ENCODE data around the gene P3H2. TPM values are rescaled to one million over a fixed set of nuclear protein-coding genes. Genes with fewer than 3 reads are reported as not detected.

The P3H2 gene
- total and polyA plus RNA-seq, 5 donors = 1.7 to 4.1 (median 3.3) TPM

DNA sequence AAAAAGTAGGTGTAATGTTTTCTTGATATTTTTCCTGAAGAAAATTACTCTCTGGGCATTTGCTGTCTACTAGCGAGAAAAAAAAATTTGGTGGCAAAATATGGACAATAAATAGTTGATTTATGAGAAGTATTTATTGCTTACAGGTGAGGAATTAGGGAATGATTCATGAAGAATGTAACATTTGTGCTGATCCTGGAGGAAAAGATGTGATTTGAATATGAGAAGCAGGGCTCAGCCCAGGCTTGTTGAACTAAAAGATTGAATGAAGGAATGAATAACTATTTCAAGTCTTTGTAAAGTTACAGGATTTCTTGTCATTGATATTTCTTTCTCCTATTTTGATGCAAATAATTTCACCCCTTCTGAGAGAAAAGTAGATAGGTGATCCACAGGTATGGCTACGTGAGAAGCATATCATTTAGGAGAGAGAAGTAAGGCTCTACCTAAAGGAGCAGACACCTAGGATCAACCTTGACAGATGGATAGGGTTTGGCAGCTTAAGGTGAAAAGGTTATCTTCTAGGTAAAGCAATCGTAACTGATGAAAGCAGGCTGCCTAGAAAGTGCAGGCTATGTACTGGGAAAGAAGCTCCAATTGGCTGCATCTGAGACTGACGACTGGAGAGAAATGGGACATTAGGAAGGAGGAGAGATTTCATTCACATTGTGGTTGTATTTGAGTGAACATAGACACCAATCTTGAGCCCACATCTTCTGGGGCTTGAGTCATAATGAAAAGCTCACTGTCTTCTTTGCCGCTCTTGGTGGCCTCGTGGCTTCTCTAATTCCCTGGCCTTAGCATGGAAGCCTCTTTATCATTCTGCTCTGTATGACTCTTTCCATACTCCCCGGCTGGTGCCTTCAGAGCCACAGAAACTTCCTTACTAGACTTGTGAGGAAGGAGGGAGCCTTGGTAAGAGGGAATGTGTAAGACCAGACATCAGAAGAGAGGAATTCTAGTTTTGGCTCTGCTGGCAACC lies 106.5 kb downstream of the P3H2 start:
- H3K4me3 ChIP-seq (ENCODE audit: low read length) = no peak overlapping the region
- H3K27ac ChIP-seq (ENCODE audit: low read length) = no peak overlapping the region
- ATAC-seq (no peak), DNase-seq (no peak)
- H3K27me3 ChIP-seq (ENCODE audit: control insufficient read depth, insufficient read depth) = no peaks in the 10 kb centered on the region
- H3K4me1 ChIP-seq (ENCODE audit: control insufficient read depth, insufficient read depth, low read length) = no peaks in the 10 kb centered on the region
- WGBS = 83% methylated on average over 7 of the region's 7 CpGs
- intact Hi-C loops (cut with DNase I) = no loop called here
- no peaks in the 10 kb centered on the region for H3K9me3 ChIP-seq (ENCODE audit: control insufficient read depth, low read length)

DNA sequence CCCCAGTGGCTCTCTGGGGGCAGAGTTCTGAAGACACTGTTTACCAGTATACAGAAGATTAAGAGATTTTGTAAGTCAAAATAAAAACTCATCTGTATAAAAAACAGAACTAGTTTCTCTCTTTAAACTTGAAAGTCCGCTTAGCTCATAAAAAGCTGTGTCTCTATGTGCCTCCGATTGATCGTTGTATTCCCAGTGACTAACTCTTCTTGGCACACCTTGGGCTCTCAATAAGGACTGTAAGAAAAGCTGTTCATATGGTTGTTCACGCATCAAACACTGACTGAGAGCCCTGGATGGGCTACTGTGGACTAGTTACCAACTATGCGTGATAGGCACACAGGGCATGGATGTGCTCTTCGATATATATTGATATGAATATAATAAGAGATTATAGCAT lies 107.9 kb downstream of the P3H2 start:
- Histone ChIP-seq H3K27me3 (ENCODE audit: control insufficient read depth, insufficient read depth) (no peaks in the 10 kb centered on the region), H3K9me3 (ENCODE audit: control insufficient read depth, low read length) (no peaks in the 10 kb centered on the region), H3K27ac (ENCODE audit: low read length) (no peak overlapping the region), H3K4me1 (ENCODE audit: control insufficient read depth, insufficient read depth, low read length) (no peaks in the 10 kb centered on the region), H3K4me3 (ENCODE audit: low read length) (no peak overlapping the region)
- no peak for DNase-seq
- intact Hi-C loops (cut with DNase I) = no loop called here
- 97% methylated on average over 6 of the region's 6 CpGs for WGBS
- no peak for ATAC-seq

DNA sequence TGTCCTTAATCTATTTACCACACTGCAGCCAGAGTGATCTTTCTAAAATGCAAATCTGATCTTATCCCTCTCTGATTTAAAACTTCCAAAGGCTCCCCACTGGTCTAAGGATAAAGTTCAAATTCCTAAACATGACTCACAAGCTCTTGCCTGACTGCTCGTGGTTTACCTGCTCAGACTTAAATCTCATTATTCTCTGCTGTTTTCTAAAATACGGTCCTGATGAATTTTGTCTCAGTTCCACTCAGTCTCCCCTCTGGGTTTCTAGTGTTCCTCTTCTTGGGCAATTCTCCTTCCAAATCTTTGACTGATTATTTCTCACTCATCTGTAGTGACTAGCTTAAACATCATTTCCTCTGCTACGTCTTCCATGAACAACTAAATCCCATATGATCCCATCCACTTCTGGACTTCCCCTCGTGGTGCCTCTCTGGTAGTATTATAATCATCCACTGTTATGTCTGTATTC lies 108.3 kb downstream of the P3H2 start:
- 58% methylated on average over 4 of the region's 4 CpGs for WGBS
- H3K27ac ChIP-seq (ENCODE audit: low read length) = no peak overlapping the region
- intact Hi-C loops (cut with DNase I) = no loop called here
- H3K4me1 ChIP-seq (ENCODE audit: control insufficient read depth, insufficient read depth, low read length) = no peaks in the 10 kb centered on the region
- ATAC-seq (no peak), DNase-seq (no peak)
- no peak overlapping the region for H3K4me3 ChIP-seq (ENCODE audit: low read length)
- H3K27me3 ChIP-seq (ENCODE audit: control insufficient read depth, insufficient read depth) = no peaks in the 10 kb centered on the region
- no peaks in the 10 kb centered on the region for H3K9me3 ChIP-seq (ENCODE audit: control insufficient read depth, low read length)

DNA sequence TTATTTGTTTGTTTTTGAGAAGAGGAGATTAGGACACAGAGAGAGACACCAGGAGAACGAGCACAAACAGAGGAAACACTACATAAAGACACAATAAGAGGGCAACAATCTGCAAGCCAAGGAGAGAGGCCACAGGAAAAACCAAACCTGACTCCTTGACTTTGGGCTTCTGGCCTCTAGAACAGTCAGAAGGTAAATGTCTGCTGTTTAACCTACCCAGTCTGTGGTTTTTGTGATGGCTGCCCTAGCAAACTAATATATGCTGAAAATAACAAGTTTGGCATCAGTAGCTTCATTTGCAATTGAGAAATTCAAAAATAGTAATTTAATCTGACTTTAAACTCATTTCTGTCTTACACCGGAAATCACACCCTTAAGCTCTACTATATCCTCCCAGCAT lies 110.2 kb downstream of the P3H2 start:
- DNase-seq (no peak), ATAC-seq (no peak)
- no peaks in the 10 kb centered on the region for H3K27me3 ChIP-seq (ENCODE audit: control insufficient read depth, insufficient read depth)
- WGBS = 76% methylated on average over 2 of the region's 2 CpGs
- H3K9me3 ChIP-seq (ENCODE audit: control insufficient read depth, low read length) = no peaks in the 10 kb centered on the region
- intact Hi-C loops (cut with DNase I) = no loop called here
- H3K4me3 ChIP-seq (ENCODE audit: low read length) = no peak overlapping the region
- H3K27ac ChIP-seq (ENCODE audit: low read length) = no peak overlapping the region
- H3K4me1 ChIP-seq (ENCODE audit: control insufficient read depth, insufficient read depth, low read length) = no peaks in the 10 kb centered on the region

DNA sequence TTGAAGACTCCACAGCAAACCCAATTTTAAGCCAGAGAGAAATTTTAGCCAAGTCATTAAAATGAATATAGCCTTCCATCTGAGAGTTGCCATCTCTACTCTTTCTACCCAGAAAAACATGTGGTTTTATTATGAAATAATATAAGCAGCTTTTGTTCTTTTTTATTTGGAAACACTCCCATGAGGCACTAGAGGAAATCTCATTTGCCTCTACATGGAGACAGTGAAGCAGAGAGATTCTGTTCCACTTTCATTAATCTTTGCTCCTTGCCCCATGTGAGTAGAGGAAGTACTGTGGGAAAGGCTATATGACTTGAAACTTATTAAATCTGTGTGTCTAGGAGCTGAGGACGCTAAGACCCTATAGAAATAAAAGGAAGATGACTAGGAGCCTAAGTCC lies 111.1 kb downstream of the P3H2 start:
- DNase-seq (no peak), ATAC-seq (peak in 1 of 2 donors; percentile 59)
- Histone ChIP-seq H3K27me3 (ENCODE audit: control insufficient read depth, insufficient read depth) (no peaks in the 10 kb centered on the region), H3K27ac (ENCODE audit: low read length) (no peak overlapping the region), H3K9me3 (ENCODE audit: control insufficient read depth, low read length) (no peaks in the 10 kb centered on the region), H3K4me3 (ENCODE audit: low read length) (no peak overlapping the region), H3K4me1 (ENCODE audit: control insufficient read depth, insufficient read depth, low read length) (no peaks in the 10 kb centered on the region)
- 69% methylated on average over 1 of the region's 1 CpG for WGBS
- intact Hi-C loops (cut with DNase I) = no loop called here

DNA sequence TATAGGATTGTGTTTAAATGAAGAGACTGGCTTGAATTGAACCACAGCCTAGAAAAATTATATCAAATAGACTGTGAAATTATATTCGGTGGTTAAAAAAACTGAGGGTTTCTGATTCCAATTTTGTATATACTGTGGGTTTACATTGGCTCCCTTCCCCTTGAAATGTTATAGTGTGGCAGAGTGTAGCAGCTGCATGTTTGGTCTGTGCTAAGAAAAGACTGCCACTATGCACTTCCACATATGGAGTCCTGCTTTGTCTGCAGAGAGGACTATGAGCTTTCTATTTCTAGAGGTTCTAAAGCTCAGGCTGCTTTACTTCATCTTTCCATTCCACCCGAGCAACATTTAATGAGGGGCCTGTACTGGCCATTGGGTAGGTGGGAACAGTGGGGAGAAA lies 112.3 kb downstream of the P3H2 start:
- 60% methylated on average over 2 of the region's 2 CpGs for WGBS
- Histone ChIP-seq H3K27me3 (ENCODE audit: control insufficient read depth, insufficient read depth) (no peaks in the 10 kb centered on the region), H3K27ac (ENCODE audit: low read length) (no peak overlapping the region), H3K4me3 (ENCODE audit: low read length) (no peak overlapping the region), H3K4me1 (ENCODE audit: control insufficient read depth, insufficient read depth, low read length) (peaks cover 3% of the 10 kb centered on the region), H3K9me3 (ENCODE audit: control insufficient read depth, low read length) (no peaks in the 10 kb centered on the region)
- ATAC-seq (no peak), DNase-seq (no peak)
- intact Hi-C loops (cut with DNase I) = no loop called here

DNA sequence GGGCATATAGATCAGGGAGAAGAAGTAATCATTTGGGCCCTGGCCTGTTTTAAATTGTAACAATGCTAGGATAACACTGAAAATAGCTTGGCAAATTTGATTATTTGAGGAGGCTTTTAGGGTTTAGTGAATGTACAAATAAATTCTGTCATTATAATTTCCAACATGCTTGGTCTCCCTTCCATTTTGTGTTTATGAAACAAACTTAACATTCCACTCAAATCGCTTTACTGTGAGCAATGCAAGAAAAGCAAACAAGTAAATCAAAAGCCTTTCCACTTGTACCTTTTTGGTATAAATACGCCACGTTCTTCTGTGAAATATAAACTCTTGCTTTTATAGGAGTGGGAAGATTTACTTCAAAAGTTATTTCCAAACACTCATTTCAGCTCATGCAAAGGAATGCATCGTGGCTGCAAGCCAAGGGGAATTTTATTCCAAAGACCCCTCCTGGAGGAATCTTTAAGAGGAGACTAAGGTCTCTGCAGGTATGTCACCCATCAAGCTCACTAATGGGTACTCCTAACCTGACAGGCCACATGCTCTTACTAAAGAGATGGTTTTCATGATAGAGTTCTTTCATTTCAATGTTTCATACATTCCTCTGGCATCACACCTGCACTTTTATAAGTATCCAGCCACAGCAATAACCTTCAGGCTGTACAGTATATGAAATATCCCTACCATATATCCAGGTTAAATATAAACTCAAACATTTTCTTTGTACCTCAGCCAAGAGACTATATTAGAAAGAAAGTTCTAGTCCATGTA lies 115.2 kb downstream of the P3H2 start:
- intact Hi-C loops (cut with DNase I) = no loop called here

DNA sequence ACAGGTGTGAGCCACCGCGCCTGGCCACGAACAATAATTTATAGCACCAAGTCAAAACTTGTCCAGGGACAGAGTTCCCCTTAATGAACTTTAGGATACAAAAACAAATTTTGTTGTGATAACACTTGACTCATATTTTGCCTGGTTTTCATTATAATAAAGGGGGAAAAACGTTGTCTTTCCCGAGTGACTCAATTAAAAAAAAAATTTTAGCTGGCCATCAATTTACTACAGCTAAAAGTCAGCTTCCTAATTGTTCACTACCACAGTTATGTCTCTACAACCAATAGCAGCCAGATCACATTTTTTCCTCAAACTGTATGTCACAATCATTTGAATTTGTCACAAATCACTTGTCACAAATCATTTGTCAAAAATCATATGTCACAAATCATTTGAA lies 116.0 kb downstream of the P3H2 start:
- Histone ChIP-seq H3K9me3 (ENCODE audit: control insufficient read depth, low read length) (no peaks in the 10 kb centered on the region), H3K27me3 (ENCODE audit: control insufficient read depth, insufficient read depth) (no peaks in the 10 kb centered on the region), H3K4me1 (ENCODE audit: control insufficient read depth, insufficient read depth, low read length) (peaks cover 3% of the 10 kb centered on the region), H3K27ac (ENCODE audit: low read length) (no peak overlapping the region), H3K4me3 (ENCODE audit: low read length) (no peak overlapping the region)
- intact Hi-C loops (cut with DNase I) = no loop called here
- no peak for DNase-seq
- ATAC-seq = no peak
- 80% methylated on average over 5 of the region's 5 CpGs for WGBS

More for the DNA sequence above, 115.2 kb downstream of the P3H2 start:
- DNase-seq = no peak
- WGBS = 86% methylated on average over 4 of the region's 4 CpGs
- Histone ChIP-seq H3K27ac (ENCODE audit: low read length) (no peak overlapping the region), H3K4me3 (ENCODE audit: low read length) (no peak overlapping the region), H3K4me1 (ENCODE audit: control insufficient read depth, insufficient read depth, low read length) (peaks cover 3% of the 10 kb centered on the region), H3K27me3 (ENCODE audit: control insufficient read depth, insufficient read depth) (no peaks in the 10 kb centered on the region), H3K9me3 (ENCODE audit: control insufficient read depth, low read length) (no peaks in the 10 kb centered on the region)
- ATAC-seq = no peak

DNA sequence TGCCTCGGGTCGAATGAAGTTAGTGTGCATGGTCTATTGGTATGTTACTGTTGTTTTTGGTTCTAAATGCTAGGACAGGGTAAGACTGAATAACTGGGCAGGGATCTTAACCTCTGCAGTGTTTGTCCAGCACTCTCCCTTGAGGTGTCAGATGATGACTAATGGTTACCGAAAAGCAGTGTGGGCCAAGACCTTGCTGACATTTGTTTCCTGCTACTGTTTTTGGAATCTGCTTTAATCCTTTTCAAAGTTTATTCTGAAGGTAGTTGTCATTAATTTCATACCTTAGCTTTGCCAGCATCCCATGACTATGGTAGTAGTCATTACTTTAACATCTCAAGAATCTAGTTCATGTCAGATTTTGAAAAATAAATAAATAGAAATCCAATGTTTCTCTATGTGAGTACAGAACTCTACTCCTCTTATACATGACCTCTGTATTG lies 117.0 kb downstream of the P3H2 start:
- H3K4me3 ChIP-seq (ENCODE audit: low read length) = no peak overlapping the region
- ATAC-seq (peak; percentile 56 to 90), DNase-seq (no peak)
- no peaks in the 10 kb centered on the region for H3K27me3 ChIP-seq (ENCODE audit: control insufficient read depth, insufficient read depth)
- no peaks in the 10 kb centered on the region for H3K9me3 ChIP-seq (ENCODE audit: control insufficient read depth, low read length)
- intact Hi-C loops (cut with DNase I) = no loop called here
- H3K4me1 ChIP-seq (ENCODE audit: control insufficient read depth, insufficient read depth, low read length) = peaks cover 3% of the 10 kb centered on the region
- 41% methylated on average over 3 of the region's 3 CpGs for WGBS
- no peak overlapping the region for H3K27ac ChIP-seq (ENCODE audit: low read length)

DNA sequence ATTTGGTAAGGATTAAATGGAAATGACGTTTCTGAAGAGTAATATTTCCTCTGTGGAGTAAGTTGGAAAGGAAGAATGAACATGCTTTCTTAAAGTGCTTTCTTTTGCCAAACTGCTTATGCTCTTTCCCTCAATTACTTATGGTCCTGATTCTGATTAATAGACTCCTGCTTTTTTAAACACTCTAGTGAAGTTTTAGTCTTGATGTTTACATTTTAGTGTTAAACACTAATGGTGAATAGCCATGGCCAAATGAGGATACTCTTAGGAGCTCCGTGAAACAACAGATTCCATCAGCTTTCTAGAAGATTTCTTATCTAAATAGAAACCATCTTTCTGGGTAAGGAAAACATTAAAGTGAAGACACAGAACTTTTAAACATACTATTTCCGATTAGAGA lies 117.6 kb downstream of the P3H2 start:
- H3K27me3 ChIP-seq (ENCODE audit: control insufficient read depth, insufficient read depth) = no peaks in the 10 kb centered on the region
- 47% methylated on average over 3 of the region's 3 CpGs for WGBS
- H3K4me3 ChIP-seq (ENCODE audit: low read length) = no peak overlapping the region
- H3K4me1 ChIP-seq (ENCODE audit: control insufficient read depth, insufficient read depth, low read length) = peaks cover 3% of the 10 kb centered on the region
- ATAC-seq (no peak), DNase-seq (no peak)
- no peaks in the 10 kb centered on the region for H3K9me3 ChIP-seq (ENCODE audit: control insufficient read depth, low read length)
- intact Hi-C loops (cut with DNase I) = no loop called here
- H3K27ac ChIP-seq (ENCODE audit: low read length) = no peak overlapping the region

DNA sequence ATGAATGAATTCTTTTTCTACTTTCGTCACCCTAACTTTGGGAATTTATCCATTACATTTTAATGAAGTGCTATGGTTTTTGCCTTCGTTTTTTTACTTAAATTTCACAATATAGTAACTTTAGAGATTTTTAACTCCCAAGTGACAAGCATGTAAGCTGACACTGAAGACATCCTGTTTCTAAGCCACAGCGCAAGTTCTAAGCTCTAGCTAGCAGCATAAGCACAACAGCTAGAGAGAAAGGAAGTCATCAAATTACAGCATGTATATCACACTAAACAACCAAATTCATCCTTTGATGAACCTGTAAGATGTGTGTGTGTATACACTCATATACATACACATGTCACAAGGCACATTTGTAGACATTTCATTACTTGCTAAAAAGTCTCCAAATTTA lies 119.3 kb downstream of the P3H2 start:
- Histone ChIP-seq H3K4me1 (ENCODE audit: control insufficient read depth, insufficient read depth, low read length) (peaks cover 3% of the 10 kb centered on the region), H3K9me3 (ENCODE audit: control insufficient read depth, low read length) (no peaks in the 10 kb centered on the region), H3K27me3 (ENCODE audit: control insufficient read depth, insufficient read depth) (no peaks in the 10 kb centered on the region), H3K4me3 (ENCODE audit: low read length) (no peak overlapping the region), H3K27ac (ENCODE audit: low read length) (no peak overlapping the region)
- intact Hi-C loops (cut with DNase I) = no loop called here
- whole genome bisulfite sequencing = 64% methylated on average over 3 of the region's 3 CpGs
- no peak for DNase-seq
- ATAC-seq = no peak
